Activated B cell treated with CpG ODN at 0.5 μM for 24 hours (primary cell): Measurements from ENCODE around the gene MPZL3. TPM values are rescaled to one million over a fixed set of nuclear protein-coding genes. Genes with fewer than 3 reads are reported as not detected.

Source experiments
- ATAC-seq: fragments of 200-7000 bp; cut with Tn5 transposase; one replicate; pipeline ENCODE4 v1.10.0; 2021; ENCODE audit warnings: low read depth, mild to moderate bottlenecking, moderate library complexity
- CTCF ChIA-PET: fragments of 350-600 bp; sonication (Branson Sonifier 250); formaldehyde crosslinking; loops from one replicate; lab custom pipeline; 2021; ENCODE audit warnings: antibody characterized with exemption; lab: Charles Lee
- POLR2A ChIA-PET: fragments of 350-600 bp; sonication (Branson Sonifier 250); formaldehyde crosslinking; loops from one replicate; lab custom pipeline; 2021; ENCODE audit warnings: antibody characterized with exemption; lab: Charles Lee
- DNase-seq: peaks from one replicate; pipeline ENCODE4 v3.0.0; 2022
- H3K27ac Mint-ChIP-seq: one replicate; pipeline ENCODE4 v1.8.0; 2020; ENCODE audit warnings: mixed read lengths
- H3K27me3 Mint-ChIP-seq: one replicate; pipeline ENCODE4 v1.8.0; 2021; ENCODE audit warnings: mixed read lengths
- H3K36me3 Mint-ChIP-seq: one replicate; pipeline ENCODE4 v1.8.0; 2021; ENCODE audit warnings: low read depth, mixed read lengths
- H3K4me1 Mint-ChIP-seq: one replicate; pipeline ENCODE4 v1.8.0; 2021; ENCODE audit warnings: mixed read lengths
- H3K4me3 Mint-ChIP-seq: one replicate; pipeline ENCODE4 v1.8.0; 2020; ENCODE audit warnings: mild to moderate bottlenecking, mixed read lengths
- H3K9me3 Mint-ChIP-seq: one replicate; pipeline ENCODE4 v1.8.0; 2020; ENCODE audit warnings: mixed read lengths
- CTCF ChIP-seq: fragments of 200-600 bp; IDR thresholded peaks from one replicate; pipeline ENCODE4 v1.8.0; 2022; ENCODE audit warnings: antibody characterized with exemption, mild to moderate bottlenecking
- intact Hi-C: fragments of 100-400 bp; cut with micrococcal nuclease; formaldehyde crosslinking; loops from one replicate; pipeline ENCODE4 v1.15.1; 2024
- total RNA-seq: library from RNA; stranded (reverse); gene quantifications from 2 replicates; pipeline ENCODE4 v1.2.3, GENCODE V29; 2022

Gene MPZL3
- total RNA-seq, 1 donor from 2014 or later = 2.9 TPM

DNA sequence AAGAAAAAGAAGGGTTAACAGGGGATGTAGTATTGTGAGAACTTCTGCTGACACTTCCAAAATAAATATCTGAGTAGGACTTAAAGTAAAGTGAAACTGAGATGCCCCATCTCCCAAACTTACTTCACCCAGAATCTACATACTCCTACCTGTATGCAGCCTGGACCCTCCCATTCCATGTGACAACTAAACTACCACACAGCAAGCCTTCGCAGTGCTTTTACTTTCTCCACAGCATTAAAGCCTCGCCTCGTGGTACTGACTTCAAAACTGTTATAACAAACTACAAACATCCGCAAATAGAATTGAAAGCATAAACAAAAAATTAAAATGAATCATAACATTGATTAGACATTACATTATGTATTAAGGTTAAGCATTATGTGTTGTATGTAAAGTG, 10.9 kb upstream of the MPZL3 start:
- intact Hi-C loops = no loop called here
- TF ChIP-seq CTCF = no peak
- Mint-ChIP-seq H3K4me1 (peaks cover 15% of the 10 kb centered on the region), H3K9me3 (peaks cover 3% of the 10 kb centered on the region), H3K36me3 (no peaks in the 10 kb centered on the region), H3K27me3 (peaks cover 47% of the 10 kb centered on the region), H3K27ac (no peak overlapping the region), H3K4me3 (no peak overlapping the region)
- POLR2A ChIA-PET = interaction anchor here (0.5 to 1.2 kb wide), 3 partner anchors 47 to 100 kb away, joined by 3 to 11 read pairs (median 4); no protein-coding TSS in a partner anchor
- ATAC-seq = no peak
- no peak for DNase-seq
- CTCF ChIA-PET = interaction anchor here (3.9 kb wide), 1 partner anchor 65 kb away, joined by 18 read pairs; no protein-coding TSS in a partner anchor

GRCh38 chr11:118260353-118260752, 8.2 kb upstream of the MPZL3 start:
- Mint-ChIP-seq H3K27ac (no peak overlapping the region), H3K4me1 (peaks cover 15% of the 10 kb centered on the region), H3K9me3 (peaks cover 3% of the 10 kb centered on the region), H3K36me3 (no peaks in the 10 kb centered on the region), H3K4me3 (no peak overlapping the region), H3K27me3 (peaks cover 52% of the 10 kb centered on the region)
- intact Hi-C loops = no loop called here
- ATAC-seq (no peak), DNase-seq (no peak)
- ChIA-PET POLR2A (no interaction called here), CTCF (interaction anchor here (1.7 to 1.9 kb wide), 2 partner anchors 8 to 62 kb away, joined by 3 to 13 read pairs; partner anchors contain the start of gene MPZL3)
- no peak for TF ChIP-seq CTCF

- no peak overlapping the region for H3K4me3 Mint-ChIP-seq
- intact Hi-C loops = no loop called here
- peaks cover 47% of the 10 kb centered on the region for H3K27me3 Mint-ChIP-seq
- no peak for DNase-seq
- no peak overlapping the region for H3K27ac Mint-ChIP-seq
- POLR2A ChIA-PET = no interaction called here
- H3K4me1 Mint-ChIP-seq = peaks cover 8% of the 10 kb centered on the region
- TF ChIP-seq CTCF = no peak
- ATAC-seq = no peak
- H3K36me3 Mint-ChIP-seq = no peaks in the 10 kb centered on the region
- H3K9me3 Mint-ChIP-seq = peaks cover 3% of the 10 kb centered on the region
- CTCF ChIA-PET = interaction anchor here (1.3 kb wide), 1 partner anchor 61 kb away, joined by 6 read pairs; no protein-coding TSS in a partner anchor
Observed at GRCh38 chr11:118259138-118259537, 7.0 kb upstream of the MPZL3 start.

- peaks cover 3% of the 10 kb centered on the region for H3K9me3 Mint-ChIP-seq
- no peak for DNase-seq
- intact Hi-C loops = no loop called here
- ChIA-PET CTCF (interaction anchor here (1.3 kb wide), 1 partner anchor 60 kb away, joined by 6 read pairs; no protein-coding TSS in a partner anchor), POLR2A (no interaction called here)
- TF ChIP-seq CTCF = no peak
- no peak overlapping the region for H3K4me3 Mint-ChIP-seq
- no peak for ATAC-seq
- H3K36me3 Mint-ChIP-seq = no peaks in the 10 kb centered on the region
- H3K4me1 Mint-ChIP-seq = peaks cover 1% of the 10 kb centered on the region
- H3K27ac Mint-ChIP-seq = no peak overlapping the region
- H3K27me3 Mint-ChIP-seq = peaks cover 40% of the 10 kb centered on the region
Observed at GRCh38 chr11:118258410-118258809, 6.2 kb upstream of the MPZL3 start.

DNA sequence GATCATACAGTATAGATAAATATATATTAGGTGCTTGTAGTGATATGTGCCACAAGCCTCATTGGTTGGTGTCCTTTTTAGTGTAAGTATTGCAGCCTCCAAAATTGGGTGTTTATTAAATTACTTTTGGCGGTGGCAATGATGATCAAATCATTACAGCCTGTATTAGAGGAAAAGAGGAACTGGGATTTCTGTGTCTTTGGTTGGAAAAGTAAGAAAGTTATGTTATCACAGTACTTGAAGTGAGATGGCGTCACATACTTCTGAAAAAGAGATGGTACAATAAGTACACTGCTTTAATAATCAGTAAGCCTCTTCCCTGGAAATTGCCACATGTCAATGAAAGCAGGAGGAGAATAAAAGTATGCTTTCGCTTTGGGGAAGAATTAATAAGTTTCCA, 523 bp upstream of the MPZL3 start:
- intact Hi-C loops = loop anchor here (1.0 to 2.0 kb wide), 3 partner anchors 11 to 107 kb away; partner anchors contain the start of gene UBE4A
- Mint-ChIP-seq H3K9me3 (no peaks in the 10 kb centered on the region), H3K27me3 (peaks cover 19% of the 10 kb centered on the region), H3K4me3 (peak overlapping the region; percentile 98), H3K4me1 (peaks cover 17% of the 10 kb centered on the region), H3K27ac (peak overlapping the region; percentile 99), H3K36me3 (peaks cover 9% of the 10 kb centered on the region)
- ChIA-PET POLR2A (interaction anchor here (1.2 to 1.4 kb wide), 4 partner anchors 11 to 107 kb away, joined by 3 to 14 read pairs (median 6); partner anchors contain the start of gene UBE4A), CTCF (interaction anchor here (1.4 kb wide), 1 partner anchor 51 kb away, joined by 4 read pairs; no protein-coding TSS in a partner anchor)
- DNase-seq (no peak), ATAC-seq (no peak)
- no peak for TF ChIP-seq CTCF
